GM12872 (cell line): ENCODE measurements around the gene APCDD1.

Source experiments
- CTCF ChIP-seq: IDR thresholded peaks from 3 replicates; pipeline ENCODE4 v1.5.1; 2011; ENCODE audit warnings: low read depth, mild to moderate bottlenecking, low read length, moderate library complexity; ENCODE audit not compliant: insufficient read depth

Gene APCDD1

GRCh38 chr18:10412933-10413332, 41.5 kb upstream of the APCDD1 start:
- no peak for TF ChIP-seq CTCF

GRCh38 chr18:10413722-10414121, 40.7 kb upstream of the APCDD1 start:
- TF ChIP-seq CTCF: no peak

- no peak for TF ChIP-seq CTCF
These were observed 40.1 kb upstream of the APCDD1 start for GRCh38 chr18:10414293-10414842.

GRCh38 chr18:10416065-10416464, 38.4 kb upstream of the APCDD1 start:
- no peak for TF ChIP-seq CTCF

- no peak for TF ChIP-seq CTCF
These were observed 37.2 kb upstream of the APCDD1 start for GRCh38 chr18:10417191-10417590.

GRCh38 chr18:10417664-10418063, 36.8 kb upstream of the APCDD1 start:
- TF ChIP-seq CTCF: no peak

- TF ChIP-seq CTCF: no peak
These were observed 35.6 kb upstream of the APCDD1 start for GRCh38 chr18:10418836-10419235.

- TF ChIP-seq CTCF: no peak
These were observed 34.9 kb upstream of the APCDD1 start for GRCh38 chr18:10419420-10420103.
